ENCODE results near the gene ADIPOR1.
"Not testable (repeated sequence)": the region's sequence is repeated elsewhere in the genome, so short reads cannot be mapped to it uniquely, and the experiment has no call there.

GRCh38 chr1:202903808-202904207 is 54.3 kb downstream of the ADIPOR1 start:
- not testable (repeated sequence) for TF ChIP-seq CTCF, POLR2A (IDR thresholded peaks at IDR 0.05)

All from uterus (tissue), 2 donors.